ENCODE results near the gene HEPACAM2.

GRCh38 chr7:93148727-93149126 is 77.5 kb downstream of the HEPACAM2 start:
- TF ChIP-seq POLR2A (IDR thresholded peaks at IDR 0.05; ENCODE audit: low read length) (no peak), GATA1 (IDR thresholded peaks at IDR 0.05; ENCODE audit: low read depth, low read length) (no peak)
